ENCODE measurements around the gene ZCCHC4. TPM values are rescaled to one million over a fixed set of nuclear protein-coding genes. Genes with fewer than 3 reads are reported as not detected.

ZCCHC4 gene
- total RNA-seq, 1 experiment from 2014 or later = 18.0 TPM

DNA sequence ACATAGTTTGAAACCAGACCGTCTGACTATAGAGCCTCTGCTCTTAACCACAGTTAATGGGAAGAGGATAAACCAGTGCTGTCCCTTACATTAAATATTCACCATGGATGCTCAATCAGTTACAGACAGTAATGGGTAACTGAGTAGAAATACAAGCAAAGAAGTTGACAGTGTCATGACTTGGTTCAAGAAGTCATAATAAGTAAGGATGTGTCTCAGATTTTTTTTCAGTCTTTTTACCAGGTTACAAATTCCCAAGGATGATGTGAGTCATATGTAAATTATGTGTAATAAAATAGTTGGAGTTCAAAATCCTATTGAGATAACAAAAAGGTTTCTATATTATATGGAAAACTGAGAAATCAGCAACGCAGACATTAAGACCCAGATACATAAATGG, 31.1 kb downstream of the ZCCHC4 start:
- CTCF ChIA-PET = no interaction called here
- BruUV-seq (replicated peaks) = no TSS peak
- Histone ChIP-seq H3K36me3 (ENCODE audit: insufficient read depth, low read length, poor library complexity, severe bottlenecking) (no peaks in the 10 kb centered on the region), H3K9me3 (ENCODE audit: low read depth, low read length, poor library complexity, severe bottlenecking) (no peaks in the 10 kb centered on the region), H3K27ac (ENCODE audit: low read depth, low read length, poor library complexity, severe bottlenecking) (no peak overlapping the region), H3K4me1 (ENCODE audit: insufficient read depth, low read length, poor library complexity, severe bottlenecking) (no peaks in the 10 kb centered on the region), H3K27me3 (replicated peaks; ENCODE audit: insufficient read depth, low read depth, low read length, poor library complexity) (no peaks in the 10 kb centered on the region), H3K4me3 (ENCODE audit: low read depth, low read length, poor library complexity, severe bottlenecking) (no peak overlapping the region)
- POLR2A ChIA-PET (ENCODE audit: low non-redundant PET) = no interaction called here
- intact Hi-C loops (cut with micrococcal nuclease; ENCODE audit: unreplicated experiment) = no loop called here
- DNase-seq (ENCODE audit: low spot score) = no peak
- TF ChIP-seq EZH2 (IDR thresholded peaks at IDR 0.05; ENCODE audit: borderline replicate concordance, low read depth, low read length, poor library complexity, severe bottlenecking) (no peak), CTCF (conservative IDR thresholded peaks at IDR 0.05; ENCODE audit: low read depth, low read length) (no peak)

DNA sequence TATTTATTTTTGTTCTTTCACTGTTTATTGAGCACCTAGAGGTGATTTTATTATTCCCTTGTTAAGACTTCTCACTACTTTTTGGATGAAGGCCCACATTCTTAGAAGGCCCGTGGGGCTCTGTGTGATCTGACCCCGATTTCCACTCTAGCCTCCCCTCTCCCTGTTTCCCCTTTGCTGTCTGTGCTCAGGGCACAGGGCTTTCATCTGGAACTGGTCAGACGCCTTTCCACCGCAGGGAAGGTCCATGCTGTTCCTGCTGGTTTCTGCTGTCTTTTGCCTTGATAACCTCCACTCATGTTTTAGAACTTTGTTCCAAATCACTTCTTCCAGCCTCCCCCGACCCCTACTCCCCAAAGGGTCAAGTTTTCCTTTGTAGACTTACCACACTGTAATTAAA, 33.2 kb downstream of the ZCCHC4 start:
- H3K36me3 ChIP-seq (ENCODE audit: insufficient read depth, low read length, poor library complexity, severe bottlenecking) = no peaks in the 10 kb centered on the region
- no peaks in the 10 kb centered on the region for H3K4me1 ChIP-seq (ENCODE audit: insufficient read depth, low read length, poor library complexity, severe bottlenecking)
- peak overlapping the region; percentile 12 for H3K27ac ChIP-seq (ENCODE audit: low read depth, low read length, poor library complexity, severe bottlenecking)
- POLR2A ChIA-PET (ENCODE audit: low non-redundant PET) = no interaction called here
- no TSS peak for BruUV-seq (replicated peaks)
- no peaks in the 10 kb centered on the region for H3K27me3 ChIP-seq (replicated peaks; ENCODE audit: insufficient read depth, low read depth, low read length, poor library complexity)
- CTCF ChIA-PET = no interaction called here
- H3K9me3 ChIP-seq (ENCODE audit: low read depth, low read length, poor library complexity, severe bottlenecking) = no peaks in the 10 kb centered on the region
- TF ChIP-seq CTCF (conservative IDR thresholded peaks at IDR 0.05; ENCODE audit: low read depth, low read length) = no peak
- TF ChIP-seq EZH2 (IDR thresholded peaks at IDR 0.05; ENCODE audit: borderline replicate concordance, low read depth, low read length, poor library complexity, severe bottlenecking) = no peak
- intact Hi-C loops (cut with micrococcal nuclease; ENCODE audit: unreplicated experiment) = no loop called here
- no peak for DNase-seq (ENCODE audit: low spot score)
- H3K4me3 ChIP-seq (ENCODE audit: low read depth, low read length, poor library complexity, severe bottlenecking) = no peak overlapping the region

- H3K4me3 ChIP-seq (ENCODE audit: low read depth, low read length, poor library complexity, severe bottlenecking) = no peak overlapping the region
- BruUV-seq (replicated peaks) = no TSS peak
- DNase-seq (ENCODE audit: low spot score) = no peak
- no peaks in the 10 kb centered on the region for H3K4me1 ChIP-seq (ENCODE audit: insufficient read depth, low read length, poor library complexity, severe bottlenecking)
- no peaks in the 10 kb centered on the region for H3K27me3 ChIP-seq (replicated peaks; ENCODE audit: insufficient read depth, low read depth, low read length, poor library complexity)
- ChIA-PET CTCF (no interaction called here), POLR2A (ENCODE audit: low non-redundant PET) (interaction anchor here (0.6 kb wide), 1 partner anchor 550 kb away, joined by 3 read pairs; no protein-coding TSS in a partner anchor)
- H3K27ac ChIP-seq (ENCODE audit: low read depth, low read length, poor library complexity, severe bottlenecking) = no peak overlapping the region
- no peaks in the 10 kb centered on the region for H3K9me3 ChIP-seq (ENCODE audit: low read depth, low read length, poor library complexity, severe bottlenecking)
- intact Hi-C loops (cut with micrococcal nuclease; ENCODE audit: unreplicated experiment) = no loop called here
- TF ChIP-seq CTCF (conservative IDR thresholded peaks at IDR 0.05; ENCODE audit: low read depth, low read length) (no peak), EZH2 (IDR thresholded peaks at IDR 0.05; ENCODE audit: borderline replicate concordance, low read depth, low read length, poor library complexity, severe bottlenecking) (no peak)
- no peaks in the 10 kb centered on the region for H3K36me3 ChIP-seq (ENCODE audit: insufficient read depth, low read length, poor library complexity, severe bottlenecking)
Observed at GRCh38 chr4:25346913-25347312, 34.3 kb downstream of the ZCCHC4 start.

Data from A673 (cell line).